NCI-H446 (cell line): ENCODE data around the gene NSF.
"Not testable (repeated sequence)": the region's sequence is repeated elsewhere in the genome, so short reads cannot be mapped to it uniquely, and the experiment has no call there.

ENCODE experiments used
- DNase-seq, 2 experiments: peaks; one replicate each; lab custom pipeline; 2025; lab: John Stamatoyannopoulos, UW

Gene NSF

DNA sequence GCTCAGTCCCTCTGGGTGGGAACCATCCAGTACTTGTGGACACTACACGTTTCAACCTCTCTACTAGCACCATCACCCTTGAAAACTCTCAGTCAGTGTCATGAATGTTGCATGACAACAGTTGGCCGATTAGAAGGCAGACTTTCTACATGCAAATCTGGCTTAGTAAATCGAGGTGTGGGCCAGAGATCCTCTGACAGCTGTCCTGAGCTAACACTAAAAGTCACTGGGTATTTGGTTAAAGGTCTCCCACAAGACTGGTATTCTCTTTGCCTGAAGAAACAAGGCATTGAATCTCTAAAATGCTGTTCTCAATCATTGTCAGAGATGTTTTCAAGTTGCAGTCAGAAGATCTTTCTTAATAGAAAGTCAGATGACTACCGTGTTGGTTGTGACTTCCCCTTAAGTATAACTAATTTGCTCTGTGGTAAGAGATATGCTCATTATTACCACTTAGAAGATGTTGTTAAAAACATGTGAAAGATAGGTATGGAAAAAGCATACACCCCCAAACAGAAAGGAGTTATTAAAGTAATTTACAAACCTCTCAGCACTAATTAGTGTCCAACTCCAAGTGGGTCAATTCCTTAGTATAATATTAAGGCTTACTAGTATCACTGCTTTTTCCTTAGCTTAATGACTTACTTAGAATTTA, 165.7 kb downstream of the NSF start:
- DNase-seq: no peak

DNA sequence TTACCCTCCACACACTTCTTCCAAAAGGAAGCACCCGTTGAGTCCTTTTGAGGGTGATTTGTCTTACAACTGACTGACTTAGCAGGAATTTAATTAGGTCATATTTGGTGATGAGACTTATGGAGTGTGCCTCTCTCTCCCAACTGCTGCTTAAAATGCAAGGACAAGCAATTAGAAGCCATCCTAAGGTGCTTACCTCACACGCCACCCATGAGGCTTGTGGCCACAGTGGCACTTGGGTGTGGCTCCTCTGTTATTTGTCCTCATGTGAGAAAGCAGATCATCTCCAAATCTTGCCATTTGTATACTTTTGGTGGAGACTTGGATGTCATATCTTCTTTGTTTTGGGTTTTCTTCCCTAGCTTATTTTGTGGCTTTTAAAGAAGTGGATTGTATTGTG, 166.4 kb downstream of the NSF start:
- no peak for DNase-seq

GRCh38 chr17:46757588-46757987, 167.1 kb downstream of the NSF start:
- not testable (repeated sequence) for DNase-seq

- no peak for DNase-seq
Measured at GRCh38 chr17:46758614-46759013, 168.1 kb downstream of the NSF start.

- no peak for DNase-seq
Measured at GRCh38 chr17:46759141-46759540, 168.7 kb downstream of the NSF start.

DNA sequence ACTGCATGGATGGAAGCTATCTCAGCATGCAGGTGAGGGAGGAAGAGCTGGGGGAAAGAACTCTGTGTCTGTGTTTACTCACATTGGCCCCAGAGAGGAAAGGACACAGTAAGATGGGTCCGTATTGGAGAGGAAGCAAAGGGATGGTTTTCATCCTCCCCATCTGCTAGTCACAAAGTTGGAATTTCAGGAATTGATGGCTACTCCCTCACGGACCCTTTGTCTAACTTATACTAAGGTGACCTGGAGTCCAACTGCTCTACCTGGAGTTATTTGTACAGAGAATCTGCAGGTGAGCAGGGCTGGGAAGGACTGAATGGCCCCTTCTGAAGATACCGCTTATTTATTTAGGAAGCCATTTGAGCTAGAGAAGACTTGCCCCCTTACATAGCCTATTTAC, 172.9 kb downstream of the NSF start:
- DNase-seq: no peak

GRCh38 chr17:46764000-46764708, 173.7 kb downstream of the NSF start:
- no peak for DNase-seq

GRCh38 chr17:46764709-46765401, 174.4 kb downstream of the NSF start:
- peak; percentile 33 to 74 for DNase-seq

GRCh38 chr17:46765453-46765852, 175.0 kb downstream of the NSF start:
- no peak for DNase-seq

- DNase-seq: no peak
Measured at GRCh38 chr17:46766493-46767491, 176.3 kb downstream of the NSF start.

- DNase-seq: no peak
Measured at GRCh38 chr17:46768540-46768870, 178.0 kb downstream of the NSF start.

- DNase-seq: not testable (repeated sequence)
Measured at GRCh38 chr17:46768896-46769295, 178.4 kb downstream of the NSF start.

DNA sequence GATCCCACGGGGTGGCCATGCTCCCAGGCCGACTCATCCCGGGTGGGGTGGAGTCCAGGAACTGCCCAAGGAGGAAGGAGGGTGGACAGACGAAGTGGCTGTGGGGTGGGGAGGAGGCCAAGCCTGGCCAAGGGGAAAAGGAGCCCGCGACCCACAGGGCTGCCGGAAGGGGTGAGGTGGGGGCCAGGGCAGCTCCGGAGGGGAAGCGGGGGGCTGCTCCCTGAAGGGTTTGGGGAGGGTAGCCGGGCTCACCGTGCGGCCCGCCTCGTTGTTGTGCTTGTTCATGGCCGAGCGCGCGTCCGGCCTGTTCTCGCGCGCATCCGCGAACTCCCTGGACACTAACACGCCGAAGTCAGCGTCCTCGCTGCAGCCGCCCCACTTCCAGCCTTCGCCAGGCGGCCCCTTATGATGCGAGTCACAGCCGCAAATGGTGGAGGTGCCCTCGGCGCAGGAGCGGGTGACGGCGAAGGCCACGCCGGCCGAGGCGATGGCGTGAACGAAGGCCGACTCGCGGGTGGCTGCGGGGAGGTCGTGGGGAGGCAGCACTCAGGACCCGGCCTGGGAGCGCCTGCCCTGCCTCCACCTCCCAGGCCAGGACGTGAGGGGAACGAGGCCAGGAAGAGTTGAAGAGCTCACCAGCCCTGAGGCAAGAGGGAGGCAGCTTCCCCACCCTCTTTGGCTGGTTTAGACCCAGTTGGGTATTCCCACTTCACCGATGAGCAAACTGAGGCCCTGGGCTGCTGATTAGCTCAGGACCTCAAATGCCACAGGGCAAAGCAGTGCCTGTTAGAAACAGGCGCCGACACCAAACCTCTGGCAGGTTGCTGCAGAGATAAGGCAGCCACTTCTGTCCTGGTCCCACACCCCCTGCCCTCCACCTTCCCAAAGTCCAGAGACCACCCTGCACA, 179.3 kb downstream of the NSF start:
- DNase-seq: no peak

- DNase-seq: no peak
Measured at GRCh38 chr17:46770439-46770817, 180.0 kb downstream of the NSF start.

GRCh38 chr17:46770818-46771560, 180.5 kb downstream of the NSF start:
- DNase-seq: peak in 1 of 2 experiments; percentile 50

DNA sequence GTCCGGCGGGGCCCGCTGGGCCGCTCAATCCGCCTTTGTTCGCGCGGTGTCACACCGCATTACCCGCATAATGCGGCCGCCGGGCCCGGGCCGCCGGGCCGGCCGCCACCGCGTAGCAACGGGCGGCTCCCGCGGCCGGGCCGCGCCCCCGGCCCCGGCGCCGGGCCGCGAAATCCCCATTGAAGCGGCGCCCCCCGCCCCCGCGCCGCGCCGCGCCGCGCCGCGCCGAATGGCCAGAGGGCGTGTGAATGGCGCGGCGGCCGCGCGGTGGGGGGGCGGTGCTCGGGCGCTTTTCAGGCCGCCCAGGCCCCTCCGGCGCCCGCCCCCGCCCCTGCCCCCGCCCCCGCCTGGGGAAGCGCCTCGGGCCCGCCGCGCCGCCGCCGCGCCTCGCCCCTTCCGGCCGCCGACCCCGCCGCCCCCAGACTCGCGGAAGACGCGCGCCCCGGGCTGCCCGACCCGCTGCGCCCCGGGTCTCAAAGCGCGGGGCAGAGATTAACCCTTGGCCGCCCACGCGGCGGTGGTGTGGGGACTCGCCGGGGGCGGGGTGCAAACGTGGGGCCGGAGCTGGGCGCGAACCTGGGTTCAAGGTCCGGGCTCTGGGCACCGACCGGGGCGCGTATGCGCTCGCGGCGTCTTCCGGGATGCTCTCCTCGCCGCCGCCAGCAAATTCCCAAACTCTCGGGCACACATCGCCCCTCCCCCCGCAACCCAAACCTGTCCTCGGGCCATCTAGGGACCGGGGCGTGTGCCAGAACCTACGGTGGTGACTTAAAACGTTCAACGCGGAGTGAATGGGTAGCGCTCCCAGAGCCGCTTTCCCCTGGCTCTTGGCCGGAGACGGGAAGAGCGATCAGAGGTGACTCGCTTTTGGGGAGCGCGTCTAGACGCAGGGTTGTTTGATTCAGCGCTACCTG, 181.3 kb downstream of the NSF start:
- peak in 1 of 2 experiments; percentile 34 for DNase-seq

DNA sequence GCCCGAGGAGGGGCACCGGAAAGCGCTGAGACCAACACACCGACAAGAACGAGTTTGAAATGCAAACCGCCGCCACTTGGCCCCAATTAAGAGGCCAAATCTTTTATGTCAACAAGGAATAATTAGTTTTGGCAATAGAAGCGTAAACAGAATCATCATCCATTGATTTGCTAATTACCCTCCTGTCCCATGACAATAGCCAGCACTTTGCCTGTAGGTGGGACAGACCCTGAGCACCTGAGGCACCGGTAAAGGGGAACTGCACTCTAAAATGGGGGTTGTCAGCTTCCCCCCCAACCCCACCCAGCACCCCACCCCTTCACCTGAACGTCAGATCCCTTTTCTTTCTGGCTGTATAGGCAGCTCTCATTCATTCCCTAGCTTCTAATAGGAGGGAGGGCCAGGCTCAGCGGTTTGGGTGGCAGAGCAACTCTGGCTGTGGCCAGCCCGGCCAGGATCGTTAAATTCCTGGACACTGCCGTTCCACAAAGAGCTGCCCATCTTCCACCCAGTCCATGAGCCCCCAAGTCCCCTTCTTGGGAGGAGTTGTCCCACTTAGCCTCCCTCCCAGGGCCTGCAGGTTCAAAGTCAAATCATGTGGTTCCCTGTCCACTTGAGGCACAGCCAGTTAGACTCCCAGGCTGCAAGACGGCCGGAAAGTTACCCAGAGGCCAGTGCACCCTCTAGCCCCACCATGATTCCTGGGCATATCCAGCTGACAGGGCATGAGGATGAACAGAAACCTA, 182.2 kb downstream of the NSF start:
- no peak for DNase-seq

DNA sequence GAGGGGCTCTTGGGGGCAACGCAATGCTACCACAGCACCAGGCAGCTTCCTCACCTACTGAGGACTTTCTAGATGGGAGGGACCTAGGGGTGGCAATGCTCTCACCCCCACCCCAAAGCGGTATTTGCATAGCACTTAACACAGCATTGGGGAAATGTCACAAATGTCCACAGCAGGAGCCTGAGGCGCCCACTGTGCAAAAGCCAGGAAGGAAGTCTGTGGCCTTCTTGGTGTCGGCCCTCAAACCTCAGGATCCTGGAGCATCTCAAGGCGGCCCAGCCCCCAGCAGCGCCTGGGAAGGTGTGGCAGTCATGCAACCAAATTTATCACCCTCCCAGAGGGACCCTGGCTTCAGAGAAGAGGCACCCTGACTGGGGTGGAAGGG, 182.7 kb downstream of the NSF start:
- no peak for DNase-seq

GRCh38 chr17:46773676-46774075, 183.2 kb downstream of the NSF start:
- DNase-seq: no peak
